Mucosa of descending colon (tissue), 3 donors: ENCODE data around the gene PHF21A. TPM values are rescaled to one million over a fixed set of nuclear protein-coding genes. Genes with fewer than 3 reads are reported as not detected.
A peak's percentile ranks its signal among the peaks of the same experiment; 100 is the strongest.

Source experiments
- ATAC-seq: fragments of 200-7000 bp; cut with Tn5 transposase; one replicate; pipeline ENCODE4 v1.9.1; 2020; ENCODE audit warnings: mild to moderate bottlenecking, moderate library complexity
- DNase-seq, 3 donors: peaks; one replicate each; pipeline ENCODE4 v3.0.0-alpha.2; 2020
- H3K36me3 ChIP-seq: fragments of 200-600 bp; one replicate; pipeline ENCODE4 v1.8.0; 2021; ENCODE audit warnings: low read depth, mild to moderate bottlenecking
- H3K4me1 ChIP-seq: fragments of 200-600 bp; one replicate; pipeline ENCODE4 v1.8.0; 2021; ENCODE audit warnings: low read depth, mild to moderate bottlenecking
- H3K4me3 ChIP-seq: fragments of 200-600 bp; one replicate; pipeline ENCODE4 v1.8.0; 2021; ENCODE audit warnings: mild to moderate bottlenecking
- H3K9me3 ChIP-seq: fragments of 200-600 bp; one replicate; pipeline ENCODE4 v1.8.0; 2021; ENCODE audit warnings: mild to moderate bottlenecking
- CTCF ChIP-seq: fragments of 200-600 bp; IDR thresholded peaks from one replicate; pipeline ENCODE4 v1.8.0; 2022; ENCODE audit warnings: antibody characterized with exemption, mild to moderate bottlenecking
- intact Hi-C, 2 donors: fragments of 100-400 bp; cut with DNase I in 1 of 2; cut with micrococcal nuclease in 1 of 2; formaldehyde crosslinking; loops; one replicate each; pipeline versions ENCODE4 v1.11.0 to v1.11.1; 2022; cut with DNase I, micrococcal nuclease
- total RNA-seq, 3 donors: library from RNA; stranded (reverse); fragmentation: NEBNext Ultra II Directional in 2 of 3; extraction: Animal tissue kit (Norgen Biotek cat#: 25700) in 2 of 3; gene quantifications; one replicate each; pipeline versions ENCODE4 v1.2.1 to v1.2.4, GENCODE V29; 2021 to 2023
- donor health status: DM: no; HTN: no; CAD: no; lungs with moderate emphysema.
- donor health status: DM: no; HTN: no; CAD: no.
- donor health status: DM: no; HTN: yes; CAD: no.

Gene PHF21A
- total RNA-seq, 3 donors from 2014 or later, result 20.3 to 78.1 (median 23.3) TPM

GRCh38 chr11:46055371-46055770 is 65.9 kb downstream of the PHF21A start:
- DNase-seq (no peak), ATAC-seq (peak; percentile 73)
- H3K4me1 ChIP-seq, result no peaks in the 10 kb centered on the region
- no peak for TF ChIP-seq CTCF
- no peaks in the 10 kb centered on the region for H3K36me3 ChIP-seq
- no peak overlapping the region for H3K4me3 ChIP-seq
- no peaks in the 10 kb centered on the region for H3K9me3 ChIP-seq
- intact Hi-C loops, result no loop called here

- intact Hi-C loops, result no loop called here
- no peak for DNase-seq
- no peak for ATAC-seq
- Histone ChIP-seq H3K4me3 (no peak overlapping the region), H3K4me1 (no peaks in the 10 kb centered on the region), H3K9me3 (no peaks in the 10 kb centered on the region), H3K36me3 (no peaks in the 10 kb centered on the region)
- TF ChIP-seq CTCF, result no peak
These were observed 70.2 kb downstream of the PHF21A start for GRCh38 chr11:46051102-46051501.

DNA sequence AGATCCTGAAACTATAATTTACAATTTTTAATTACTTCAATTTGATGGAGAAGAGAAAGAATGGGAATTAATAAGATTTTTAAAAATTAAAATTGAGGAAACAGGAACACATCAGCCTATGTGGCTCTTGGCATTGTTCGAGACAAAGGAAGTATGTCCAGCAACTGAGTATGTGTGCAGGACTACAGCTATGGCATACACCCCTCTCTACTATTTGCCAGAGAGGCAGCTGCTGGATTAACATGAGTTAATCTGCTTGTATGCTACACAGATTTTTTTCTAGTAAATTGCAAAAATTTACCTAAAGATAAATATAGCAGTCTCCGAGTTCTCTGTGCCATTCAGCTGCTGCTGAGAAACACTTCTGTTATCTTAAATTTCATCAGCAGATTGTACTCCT is 70.6 kb downstream of the PHF21A start:
- Histone ChIP-seq H3K36me3 (no peaks in the 10 kb centered on the region), H3K4me3 (no peak overlapping the region), H3K9me3 (no peaks in the 10 kb centered on the region), H3K4me1 (no peaks in the 10 kb centered on the region)
- DNase-seq, result no peak
- intact Hi-C loops, result no loop called here
- no peak for TF ChIP-seq CTCF
- no peak for ATAC-seq

GRCh38 chr11:46050003-46050461 is 71.2 kb downstream of the PHF21A start:
- Histone ChIP-seq H3K36me3 (no peaks in the 10 kb centered on the region), H3K4me3 (no peak overlapping the region), H3K9me3 (no peaks in the 10 kb centered on the region), H3K4me1 (no peaks in the 10 kb centered on the region)
- ATAC-seq (no peak), DNase-seq (no peak)
- no peak for TF ChIP-seq CTCF
- intact Hi-C loops, result no loop called here

DNA sequence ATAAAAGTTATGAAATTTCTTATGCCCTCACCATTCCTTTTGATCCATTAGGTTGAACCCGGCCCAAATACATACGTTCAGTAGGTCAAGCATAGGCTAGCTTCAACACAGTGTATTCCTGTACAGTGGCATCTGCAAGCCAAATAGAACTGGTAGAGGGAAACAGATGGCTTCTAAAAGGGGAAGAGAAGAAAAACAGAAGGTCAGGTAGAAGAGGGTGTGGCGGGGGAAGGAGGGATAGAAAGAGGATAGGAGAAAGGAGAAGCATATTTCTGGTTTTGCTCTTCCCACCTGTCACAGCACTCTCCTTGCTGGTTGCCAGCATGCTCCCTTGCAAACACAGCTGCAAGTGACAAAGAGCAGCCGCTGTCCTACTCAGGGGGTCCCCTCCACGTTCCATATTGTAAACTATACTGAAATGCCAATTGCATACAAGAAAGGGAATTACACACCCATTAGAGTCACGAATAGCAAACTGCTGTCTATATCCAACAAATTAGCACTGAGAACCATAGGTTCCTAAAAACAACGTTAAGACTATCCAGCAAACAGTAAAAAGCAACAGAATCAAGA is 71.8 kb downstream of the PHF21A start:
- H3K4me1 ChIP-seq, result no peaks in the 10 kb centered on the region
- intact Hi-C loops, result no loop called here
- DNase-seq (no peak), ATAC-seq (no peak)
- no peaks in the 10 kb centered on the region for H3K9me3 ChIP-seq
- TF ChIP-seq CTCF, result no peak
- no peaks in the 10 kb centered on the region for H3K36me3 ChIP-seq
- no peak overlapping the region for H3K4me3 ChIP-seq

DNA sequence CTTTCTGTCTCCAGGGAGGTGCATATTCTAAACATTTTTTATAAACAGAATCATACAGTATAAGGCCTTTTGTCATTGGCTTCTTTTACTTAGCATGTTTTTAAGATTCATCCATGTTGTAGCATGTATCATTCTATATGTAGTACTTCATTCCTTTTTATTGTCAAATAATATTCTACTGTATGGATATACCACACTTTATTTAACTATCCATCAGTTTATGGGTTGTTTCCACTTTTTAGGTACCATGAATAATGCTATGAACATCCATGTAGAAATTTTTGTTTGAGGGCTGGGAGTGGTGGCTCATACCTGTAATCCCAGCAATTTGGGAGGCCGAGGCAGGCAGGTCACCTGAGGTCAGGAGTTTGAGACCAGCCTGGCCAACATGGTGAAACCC is 73.1 kb downstream of the PHF21A start:
- H3K4me3 ChIP-seq, result no peak overlapping the region
- intact Hi-C loops, result no loop called here
- TF ChIP-seq CTCF, result no peak
- H3K9me3 ChIP-seq, result no peaks in the 10 kb centered on the region
- no peaks in the 10 kb centered on the region for H3K36me3 ChIP-seq
- no peak for DNase-seq
- ATAC-seq, result no peak
- no peaks in the 10 kb centered on the region for H3K4me1 ChIP-seq
